HCT116 (cell line): ENCODE data around the gene VAV2. TPM values are rescaled to one million over a fixed set of nuclear protein-coding genes. Genes with fewer than 3 reads are reported as not detected.

Experiments used
- ATAC-seq: fragments of 200-7000 bp; cut with Tn5 transposase; 2 replicates; pipeline ENCODE4 v1.9.1; 2020; ENCODE audit warnings: mild to moderate bottlenecking, moderate library complexity
- BruUV-seq: library from RNA; stranded (reverse); fragments of 400-500 nt; replicated peaks from 2 replicates; lab custom pipeline; 2021; lab: Mats Ljungman, UMichigan
- CTCF ChIA-PET: fragments of 300-600 bp; sonication (Branson Sonifier 250); formaldehyde crosslinking; loops from one replicate; lab custom pipeline; 2021; ENCODE audit warnings: antibody characterized with exemption; lab: Charles Lee
- POLR2A ChIA-PET: fragments of 300-600, 350-600 bp; sonication (Branson Sonifier 250); formaldehyde crosslinking; loops from one replicate; lab custom pipeline; 2021; ENCODE audit warnings: antibody characterized with exemption; lab: Charles Lee
- RAD21 ChIA-PET, 2 experiments: fragments of 300-600 bp; sonication (Branson Sonifier 250); formaldehyde crosslinking; loops; one replicate each; lab custom pipeline; 2023; ENCODE audit warnings: low total read pairs in 2 of 2; ENCODE audit not compliant: uncharacterized antibody in 2 of 2, unreplicated experiment in 2 of 2, low non-redundant PET in 1 of 2; lab: Charles Lee
- DNase-seq: peaks from one replicate; pipeline ENCODE4 v3.0.0-alpha.2; 2010; ENCODE audit warnings: low read depth, low spot score
- H2AFZ ChIP-seq: fragments of 200-600 bp; shearing (Covaris generic), sonication (generic); 2 replicates; pipeline ENCODE4 v1.6.1; 2017; ENCODE audit warnings: low read depth, mixed run types, mixed read lengths, antibody characterized with exemption, low read length; ENCODE audit not compliant: poor library complexity, severe bottlenecking
- H3K27ac ChIP-seq: 2 replicates; pipeline ENCODE4 v1.5.1; 2012; ENCODE audit warnings: low read depth, low read length
- H3K27me3 ChIP-seq: fragments of 200-600 bp; sonication (generic); 2 replicates; pipeline ENCODE4 v1.6.1; 2016; ENCODE audit warnings: mixed run types, low read length, mixed read lengths; ENCODE audit not compliant: insufficient read depth
- H3K36me3 ChIP-seq, 2 experiments: fragments of 200-500 bp in 1 of 2; fragments of 200-600 bp in 1 of 2; sonication (Bioruptor generic) in 1 of 2; sonication (generic) in 1 of 2; 2 replicates each; pipeline versions ENCODE4 v1.5.1 to v1.6.1; 2014 to 2016; ENCODE audit warnings: low read length in 2 of 2, inconsistent platforms in 1 of 2, mixed read lengths in 1 of 2, mixed run types in 1 of 2; ENCODE audit not compliant: insufficient read depth in 2 of 2, control insufficient read depth in 1 of 2
- H3K4me1 ChIP-seq, 2 experiments: fragments of 200-600 bp in 1 of 2; sonication (generic) in 1 of 2; 2 replicates each; pipeline versions ENCODE4 v1.5.1 to v1.6.1; 2012 to 2017; ENCODE audit warnings: low read length in 2 of 2, inconsistent platforms in 1 of 2, mild to moderate bottlenecking in 1 of 2, mixed read lengths in 1 of 2, mixed run types in 1 of 2, moderate library complexity in 1 of 2; ENCODE audit not compliant: insufficient read depth in 2 of 2, control insufficient read depth in 1 of 2
- H3K4me2 ChIP-seq: fragments of 200-600 bp; sonication (generic); 2 replicates; pipeline ENCODE4 v1.6.1; 2017; ENCODE audit warnings: mixed run types, low read length, mixed read lengths
- H3K4me3 ChIP-seq, 2 experiments: fragments of 200-600 bp in 1 of 2; sonication (generic) in 1 of 2; replicated peaks in 1 of 2; 2 replicates each; pipeline ENCODE4 v1.5.1; 2011 to 2016; ENCODE audit warnings: low read length in 2 of 2, control low read depth in 1 of 2, low read depth in 1 of 2, mild to moderate bottlenecking in 1 of 2, mixed read lengths in 1 of 2, mixed run types in 1 of 2
- H3K79me2 ChIP-seq: fragments of 200-600 bp; sonication (generic); 2 replicates; pipeline ENCODE4 v1.6.1; 2017; ENCODE audit warnings: mild to moderate bottlenecking, mixed run types, low read length, moderate library complexity, mixed read lengths; ENCODE audit not compliant: insufficient read depth
- H3K9ac ChIP-seq: fragments of 200-600 bp; sonication (generic); 2 replicates; pipeline ENCODE4 v1.6.1; 2016; ENCODE audit warnings: low read length, mixed read lengths
- H3K9me2 ChIP-seq: fragments of 200-600 bp; sonication (generic), shearing (Covaris generic); 2 replicates; pipeline ENCODE4 v1.6.1; 2017; ENCODE audit warnings: mixed run types, mild to moderate bottlenecking, moderate library complexity; ENCODE audit not compliant: insufficient read depth
- H3K9me3 ChIP-seq, 2 experiments: fragments of 200-500 bp in 1 of 2; fragments of 200-600 bp in 1 of 2; sonication (Bioruptor generic) in 1 of 2; sonication (generic) in 1 of 2; 2 replicates each; pipeline ENCODE4 v1.6.1; 2014 to 2017; ENCODE audit warnings: low read length in 2 of 2, mixed read lengths in 2 of 2, inconsistent platforms in 1 of 2, low read depth in 1 of 2, mild to moderate bottlenecking in 1 of 2, mixed run types in 1 of 2, moderate library complexity in 1 of 2; ENCODE audit not compliant: control insufficient read depth in 1 of 2, insufficient read depth in 1 of 2
- H4K20me1 ChIP-seq: fragments of 200-600 bp; sonication (generic), shearing (Covaris generic); 2 replicates; pipeline ENCODE4 v1.6.1; 2017; ENCODE audit warnings: mixed run types, mild to moderate bottlenecking, moderate library complexity; ENCODE audit not compliant: insufficient read depth
- CEBPB ChIP-seq: IDR thresholded peaks from 2 replicates; pipeline ENCODE4 v1.6.1; 2012; ENCODE audit warnings: low read depth
- ELF1 ChIP-seq: IDR thresholded peaks from 2 replicates; pipeline ENCODE4 v1.6.1; 2012; ENCODE audit warnings: low read depth, borderline replicate concordance
- EZH2 ChIP-seq: fragments of 200-600 bp; sonication (generic); IDR thresholded peaks from 2 replicates; pipeline ENCODE4 v1.6.1; 2017; ENCODE audit warnings: antibody characterized with exemption, mixed run types
- EZH2phosphoT487 ChIP-seq: fragments of 200-600 bp; IDR thresholded peaks from 2 replicates; pipeline ENCODE4 v1.6.1; 2018; ENCODE audit warnings: antibody characterized with exemption, borderline replicate concordance
- FOSL1 ChIP-seq: IDR thresholded peaks from 2 replicates; pipeline ENCODE4 v1.6.1; 2012; ENCODE audit warnings: low read depth
- JUND ChIP-seq: IDR thresholded peaks from 2 replicates; pipeline ENCODE4 v1.6.1; 2012
- SIN3A ChIP-seq: IDR thresholded peaks from 2 replicates; pipeline ENCODE4 v1.6.1; 2012; ENCODE audit warnings: low read depth
- SRF ChIP-seq: IDR thresholded peaks from 2 replicates; pipeline ENCODE4 v1.6.1; 2012; ENCODE audit warnings: low read depth
- ZFX ChIP-seq: fragments of 450-650 bp; IDR thresholded peaks from 2 replicates; pipeline ENCODE4 v1.6.1; 2017
- intact Hi-C: fragments of 100-400 bp; cut with micrococcal nuclease; formaldehyde crosslinking; loops from 2 replicates; pipeline ENCODE4 v1.10.0; 2022
- total RNA-seq: library from RNA; stranded (reverse); gene quantifications from one replicate; pipeline ENCODE4 v1.2.1, GENCODE V29; 2021; ENCODE audit not compliant: unreplicated experiment
- TF ChIP-seq, protein P1 (sequence below), 3 experiments: fragments of 200-600 bp in 1 of 3; sonication (generic) in 1 of 3; IDR thresholded peaks in 2 of 3; conservative IDR thresholded peaks in 1 of 3; 2 replicates each; pipeline ENCODE4 v1.5.1; 2012 to 2017; ENCODE audit warnings: low read depth in 2 of 3, low read length in 2 of 3, antibody characterized with exemption in 1 of 3, borderline replicate concordance in 1 of 3, control low read depth in 1 of 3, mild to moderate bottlenecking in 1 of 3, mixed read lengths in 1 of 3, mixed run types in 1 of 3, moderate library complexity in 1 of 3; ENCODE audit not compliant: insufficient read depth in 1 of 3
- TF ChIP-seq, protein P2 (sequence below): IDR thresholded peaks from 2 replicates; pipeline ENCODE4 v1.6.1; 2012; ENCODE audit warnings: low read depth

Gene VAV2
- total RNA-seq, 1 experiment from 2014 or later = 33.2 TPM

DNA sequence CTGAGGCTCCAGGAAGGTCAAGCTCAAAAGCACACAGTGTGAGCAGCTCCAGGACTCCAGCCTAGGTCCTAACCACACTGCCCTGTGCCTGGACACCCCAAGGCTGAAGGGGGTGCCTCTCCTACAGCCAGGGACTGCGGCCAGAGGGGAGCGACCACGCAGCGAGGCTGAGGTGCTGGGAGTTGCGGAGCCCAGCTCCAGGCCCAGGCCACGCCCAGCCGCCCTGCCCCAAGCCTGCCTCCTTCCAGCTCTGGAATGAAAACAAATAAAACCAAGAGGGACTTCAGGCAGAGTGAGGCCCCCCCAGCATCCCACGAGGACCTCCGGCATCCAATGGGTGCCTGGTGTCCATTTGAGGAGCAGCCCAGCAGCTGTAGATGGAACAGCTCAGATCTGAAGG lies 15.2 kb downstream of the VAV2 start:
- Histone ChIP-seq H3K27ac (no peak overlapping the region), H4K20me1 (no peaks in the 10 kb centered on the region), H3K27me3 (no peaks in the 10 kb centered on the region), H3K9ac (no peak overlapping the region), H3K36me3 (no peaks in the 10 kb centered on the region), H3K4me3 (no peak overlapping the region), H2AFZ (no peak overlapping the region), H3K4me1 (no peaks in the 10 kb centered on the region), H3K4me2 (no peak overlapping the region), H3K79me2 (peaks cover 94% of the 10 kb centered on the region), H3K9me2 (no peaks in the 10 kb centered on the region), H3K9me3 (no peaks in the 10 kb centered on the region)
- intact Hi-C loops = no loop called here
- BruUV-seq = no TSS peak
- DNase-seq (no peak), ATAC-seq (no peak)
- ChIA-PET RAD21 (no interaction called here), POLR2A (no interaction called here)
- TF ChIP-seq FOSL1 (no peak), SIN3A (no peak), JUND (no peak), SRF (no peak), ZFX (no peak), EZH2 (no peak), ELF1 (no peak), CEBPB (no peak), EZH2phosphoT487 (no peak)
- TF ChIP-seq, protein P1, sequence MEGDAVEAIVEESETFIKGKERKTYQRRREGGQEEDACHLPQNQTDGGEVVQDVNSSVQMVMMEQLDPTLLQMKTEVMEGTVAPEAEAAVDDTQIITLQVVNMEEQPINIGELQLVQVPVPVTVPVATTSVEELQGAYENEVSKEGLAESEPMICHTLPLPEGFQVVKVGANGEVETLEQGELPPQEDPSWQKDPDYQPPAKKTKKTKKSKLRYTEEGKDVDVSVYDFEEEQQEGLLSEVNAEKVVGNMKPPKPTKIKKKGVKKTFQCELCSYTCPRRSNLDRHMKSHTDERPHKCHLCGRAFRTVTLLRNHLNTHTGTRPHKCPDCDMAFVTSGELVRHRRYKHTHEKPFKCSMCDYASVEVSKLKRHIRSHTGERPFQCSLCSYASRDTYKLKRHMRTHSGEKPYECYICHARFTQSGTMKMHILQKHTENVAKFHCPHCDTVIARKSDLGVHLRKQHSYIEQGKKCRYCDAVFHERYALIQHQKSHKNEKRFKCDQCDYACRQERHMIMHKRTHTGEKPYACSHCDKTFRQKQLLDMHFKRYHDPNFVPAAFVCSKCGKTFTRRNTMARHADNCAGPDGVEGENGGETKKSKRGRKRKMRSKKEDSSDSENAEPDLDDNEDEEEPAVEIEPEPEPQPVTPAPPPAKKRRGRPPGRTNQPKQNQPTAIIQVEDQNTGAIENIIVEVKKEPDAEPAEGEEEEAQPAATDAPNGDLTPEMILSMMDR (IDR thresholded peaks at IDR 0.05 in 2 of 3, conservative IDR thresholded peaks at IDR 0.05 in 1 of 3; ENCODE audit: borderline replicate concordance in 1 of 3, insufficient read depth in 1 of 3, low read depth in 2 of 3, low read length in 2 of 3) = no peak
- TF ChIP-seq, protein P2, sequence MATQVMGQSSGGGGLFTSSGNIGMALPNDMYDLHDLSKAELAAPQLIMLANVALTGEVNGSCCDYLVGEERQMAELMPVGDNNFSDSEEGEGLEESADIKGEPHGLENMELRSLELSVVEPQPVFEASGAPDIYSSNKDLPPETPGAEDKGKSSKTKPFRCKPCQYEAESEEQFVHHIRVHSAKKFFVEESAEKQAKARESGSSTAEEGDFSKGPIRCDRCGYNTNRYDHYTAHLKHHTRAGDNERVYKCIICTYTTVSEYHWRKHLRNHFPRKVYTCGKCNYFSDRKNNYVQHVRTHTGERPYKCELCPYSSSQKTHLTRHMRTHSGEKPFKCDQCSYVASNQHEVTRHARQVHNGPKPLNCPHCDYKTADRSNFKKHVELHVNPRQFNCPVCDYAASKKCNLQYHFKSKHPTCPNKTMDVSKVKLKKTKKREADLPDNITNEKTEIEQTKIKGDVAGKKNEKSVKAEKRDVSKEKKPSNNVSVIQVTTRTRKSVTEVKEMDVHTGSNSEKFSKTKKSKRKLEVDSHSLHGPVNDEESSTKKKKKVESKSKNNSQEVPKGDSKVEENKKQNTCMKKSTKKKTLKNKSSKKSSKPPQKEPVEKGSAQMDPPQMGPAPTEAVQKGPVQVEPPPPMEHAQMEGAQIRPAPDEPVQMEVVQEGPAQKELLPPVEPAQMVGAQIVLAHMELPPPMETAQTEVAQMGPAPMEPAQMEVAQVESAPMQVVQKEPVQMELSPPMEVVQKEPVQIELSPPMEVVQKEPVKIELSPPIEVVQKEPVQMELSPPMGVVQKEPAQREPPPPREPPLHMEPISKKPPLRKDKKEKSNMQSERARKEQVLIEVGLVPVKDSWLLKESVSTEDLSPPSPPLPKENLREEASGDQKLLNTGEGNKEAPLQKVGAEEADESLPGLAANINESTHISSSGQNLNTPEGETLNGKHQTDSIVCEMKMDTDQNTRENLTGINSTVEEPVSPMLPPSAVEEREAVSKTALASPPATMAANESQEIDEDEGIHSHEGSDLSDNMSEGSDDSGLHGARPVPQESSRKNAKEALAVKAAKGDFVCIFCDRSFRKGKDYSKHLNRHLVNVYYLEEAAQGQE = no peak
- TF ChIP-seq, all 23 proteins: peak for 0
- CTCF ChIA-PET = no interaction called here
